ENCODE measurements around the gene HNRNPR. TPM values are rescaled to one million over a fixed set of nuclear protein-coding genes. Genes with fewer than 3 reads are reported as not detected.

Gene HNRNPR
- total and polyA plus RNA-seq, 2 donors (not counting 1 experiment from before 2014, with no cell fraction given), result 52.2 to 132 TPM

DNA sequence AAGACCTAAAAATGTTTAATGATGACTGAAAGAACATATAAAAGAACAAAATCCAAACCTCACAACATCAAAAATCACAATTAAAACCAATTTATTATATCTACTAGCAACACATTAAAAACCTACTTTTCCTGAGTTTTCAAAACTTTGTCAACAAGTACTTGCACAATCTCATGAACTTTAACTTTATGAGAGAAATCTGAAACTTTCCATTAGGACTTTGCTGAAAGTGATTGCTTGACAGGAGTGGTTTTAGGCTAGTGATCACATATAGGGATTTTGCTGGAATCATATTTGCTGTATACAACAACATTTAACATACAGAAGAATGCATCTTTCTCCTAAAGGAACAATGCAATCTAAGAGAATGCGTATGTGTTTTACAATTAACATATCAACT lies 13.2 kb downstream of the HNRNPR start:
- H3K27ac ChIP-seq (ENCODE audit: low read length in 2 of 2), result no peak overlapping the region
- peaks cover 93% of the 10 kb centered on the region for H3K79me2 ChIP-seq (ENCODE audit: control insufficient read depth, insufficient read depth, low read length)
- H4K20me1 ChIP-seq (ENCODE audit: control insufficient read depth, insufficient read depth, low read length, poor library complexity, severe bottlenecking), result peaks cover 53% of the 10 kb centered on the region
- H3K4me2 ChIP-seq (replicated peaks; ENCODE audit: low read depth, low read length, poor library complexity, severe bottlenecking), result no peak overlapping the region
- Mint-ChIP-seq H3K9me3 (ENCODE audit: insufficient read depth) (no peaks in the 10 kb centered on the region), H3K27me3 (no peaks in the 10 kb centered on the region), H3K4me1 (peaks cover 4% of the 10 kb centered on the region), H3K4me3 (no peak overlapping the region), H3K27ac (no peak overlapping the region)
- intact Hi-C loops (cut with micrococcal nuclease), result no loop called here
- TF ChIP-seq, protein P1, sequence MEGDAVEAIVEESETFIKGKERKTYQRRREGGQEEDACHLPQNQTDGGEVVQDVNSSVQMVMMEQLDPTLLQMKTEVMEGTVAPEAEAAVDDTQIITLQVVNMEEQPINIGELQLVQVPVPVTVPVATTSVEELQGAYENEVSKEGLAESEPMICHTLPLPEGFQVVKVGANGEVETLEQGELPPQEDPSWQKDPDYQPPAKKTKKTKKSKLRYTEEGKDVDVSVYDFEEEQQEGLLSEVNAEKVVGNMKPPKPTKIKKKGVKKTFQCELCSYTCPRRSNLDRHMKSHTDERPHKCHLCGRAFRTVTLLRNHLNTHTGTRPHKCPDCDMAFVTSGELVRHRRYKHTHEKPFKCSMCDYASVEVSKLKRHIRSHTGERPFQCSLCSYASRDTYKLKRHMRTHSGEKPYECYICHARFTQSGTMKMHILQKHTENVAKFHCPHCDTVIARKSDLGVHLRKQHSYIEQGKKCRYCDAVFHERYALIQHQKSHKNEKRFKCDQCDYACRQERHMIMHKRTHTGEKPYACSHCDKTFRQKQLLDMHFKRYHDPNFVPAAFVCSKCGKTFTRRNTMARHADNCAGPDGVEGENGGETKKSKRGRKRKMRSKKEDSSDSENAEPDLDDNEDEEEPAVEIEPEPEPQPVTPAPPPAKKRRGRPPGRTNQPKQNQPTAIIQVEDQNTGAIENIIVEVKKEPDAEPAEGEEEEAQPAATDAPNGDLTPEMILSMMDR (IDR thresholded peaks at IDR 0.05), result no peak
- TF ChIP-seq EZH2 (IDR thresholded peaks at IDR 0.05; ENCODE audit: borderline replicate concordance, insufficient read depth, low read depth, low read length, poor library complexity, severe bottlenecking), result no peak
- ATAC-seq (ENCODE audit: low read depth) (no peak), DNase-seq (no peak)
- no peak overlapping the region for H3K4me3 ChIP-seq (ENCODE audit: control extremely low read depth in 1 of 5, extremely low read depth in 1 of 5, insufficient read depth in 1 of 5, low read depth in 2 of 5, low read length in 4 of 5)
- H3K9me3 ChIP-seq (ENCODE audit: control extremely low read depth in 1 of 3, control insufficient read depth in 2 of 3, insufficient read depth in 1 of 3, low read length in 2 of 3), result no peaks in the 10 kb centered on the region
- no peaks in the 10 kb centered on the region for H3K4me1 ChIP-seq (ENCODE audit: control insufficient read depth in 2 of 2, insufficient read depth in 2 of 2, low read length in 2 of 2)
- ChIA-PET POLR2A (interaction anchor here (1.4 kb wide), 1 partner anchor 14 kb away, joined by 5 read pairs; the partner anchor contains the start of gene HNRNPR), CTCF (no interaction called here)
- no peaks in the 10 kb centered on the region for H3K27me3 ChIP-seq (replicated peaks in 1 of 4; ENCODE audit: control extremely low read depth in 1 of 4, control insufficient read depth in 3 of 4, insufficient read depth in 4 of 4, low read length in 3 of 4)
- H3K9ac ChIP-seq (ENCODE audit: low read length), result no peak overlapping the region
- no peak overlapping the region for H2AFZ ChIP-seq (ENCODE audit: insufficient read depth, low read depth, low read length, poor library complexity, severe bottlenecking)
- peaks cover 19 to 79% of the 10 kb centered on the region in 2 experiments for H3K36me3 ChIP-seq (replicated peaks in 1 of 2; ENCODE audit: control extremely low read depth in 1 of 2, control insufficient read depth in 1 of 2, extremely low read depth in 1 of 2, insufficient read depth in 2 of 2, low read length in 1 of 2)
- WGBS (ENCODE audit: insufficient coverage), result 100% methylated on average over 1 of the region's 1 CpG

DNA sequence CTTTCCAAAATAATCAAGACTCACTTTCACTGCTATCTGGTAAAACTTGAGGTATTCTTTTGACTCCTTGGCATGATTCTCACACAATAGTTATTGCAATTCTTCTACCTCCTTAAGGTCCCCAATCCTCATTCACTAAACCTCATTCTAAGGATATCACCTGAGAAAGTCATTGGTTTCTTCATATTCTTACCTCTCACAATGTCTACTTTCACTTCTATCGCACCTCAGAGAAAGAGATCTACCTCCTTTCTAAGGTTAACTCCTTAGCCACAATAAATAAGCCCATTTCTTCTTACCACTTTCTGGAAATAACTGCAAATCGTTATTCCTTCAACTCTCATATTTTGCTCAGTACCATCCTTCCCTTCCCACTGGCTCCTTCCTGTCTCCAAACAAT lies 18.7 kb downstream of the HNRNPR start:
- ChIA-PET POLR2A (no interaction called here), CTCF (no interaction called here)
- Mint-ChIP-seq H3K4me3 (no peak overlapping the region), H3K27me3 (no peaks in the 10 kb centered on the region), H3K9me3 (ENCODE audit: insufficient read depth) (no peaks in the 10 kb centered on the region), H3K27ac (no peak overlapping the region), H3K4me1 (peaks cover 9% of the 10 kb centered on the region)
- no peak overlapping the region for H3K4me3 ChIP-seq (ENCODE audit: control extremely low read depth in 1 of 5, extremely low read depth in 1 of 5, insufficient read depth in 1 of 5, low read depth in 2 of 5, low read length in 4 of 5)
- no peak overlapping the region for H3K9ac ChIP-seq (ENCODE audit: low read length)
- H3K9me3 ChIP-seq (ENCODE audit: control extremely low read depth in 1 of 3, control insufficient read depth in 2 of 3, insufficient read depth in 1 of 3, low read length in 2 of 3), result no peaks in the 10 kb centered on the region
- H3K27me3 ChIP-seq (replicated peaks in 1 of 4; ENCODE audit: control extremely low read depth in 1 of 4, control insufficient read depth in 3 of 4, insufficient read depth in 4 of 4, low read length in 3 of 4), result no peaks in the 10 kb centered on the region
- ATAC-seq (ENCODE audit: low read depth) (no peak), DNase-seq (no peak)
- H3K79me2 ChIP-seq (ENCODE audit: control insufficient read depth, insufficient read depth, low read length), result peaks cover 56% of the 10 kb centered on the region
- H4K20me1 ChIP-seq (ENCODE audit: control insufficient read depth, insufficient read depth, low read length, poor library complexity, severe bottlenecking), result peaks cover 40% of the 10 kb centered on the region
- no peak overlapping the region for H3K4me2 ChIP-seq (replicated peaks; ENCODE audit: low read depth, low read length, poor library complexity, severe bottlenecking)
- intact Hi-C loops (cut with micrococcal nuclease), result no loop called here
- no peak overlapping the region for H2AFZ ChIP-seq (ENCODE audit: insufficient read depth, low read depth, low read length, poor library complexity, severe bottlenecking)
- no peak overlapping the region for H3K27ac ChIP-seq (ENCODE audit: low read length in 2 of 2)
- WGBS (ENCODE audit: insufficient coverage), result 100% methylated on average over 2 of the region's 2 CpGs
- TF ChIP-seq, protein P1 (IDR thresholded peaks at IDR 0.05), result no peak
- no peak for TF ChIP-seq EZH2 (IDR thresholded peaks at IDR 0.05; ENCODE audit: borderline replicate concordance, insufficient read depth, low read depth, low read length, poor library complexity, severe bottlenecking)
- H3K4me1 ChIP-seq (ENCODE audit: control insufficient read depth in 2 of 2, insufficient read depth in 2 of 2, low read length in 2 of 2), result no peaks in the 10 kb centered on the region
- H3K36me3 ChIP-seq (replicated peaks in 1 of 2; ENCODE audit: control extremely low read depth in 1 of 2, control insufficient read depth in 1 of 2, extremely low read depth in 1 of 2, insufficient read depth in 2 of 2, low read length in 1 of 2), result peaks cover 22 to 72% of the 10 kb centered on the region in 2 experiments

Measured in B cell (primary cell).